GM19452 (cell line): Measurements from ENCODE around the gene ACER3.
"Not testable (repeated sequence)": the region's sequence is repeated elsewhere in the genome, so short reads cannot be mapped to it uniquely, and the experiment has no call there.

Source experiments
- ATAC-seq: cut with Tn5 transposase; IDR thresholded peaks from one replicate; pipeline ENCODE4 v1.9.1; 2021; ENCODE audit not compliant: unreplicated experiment

The ACER3 gene

DNA sequence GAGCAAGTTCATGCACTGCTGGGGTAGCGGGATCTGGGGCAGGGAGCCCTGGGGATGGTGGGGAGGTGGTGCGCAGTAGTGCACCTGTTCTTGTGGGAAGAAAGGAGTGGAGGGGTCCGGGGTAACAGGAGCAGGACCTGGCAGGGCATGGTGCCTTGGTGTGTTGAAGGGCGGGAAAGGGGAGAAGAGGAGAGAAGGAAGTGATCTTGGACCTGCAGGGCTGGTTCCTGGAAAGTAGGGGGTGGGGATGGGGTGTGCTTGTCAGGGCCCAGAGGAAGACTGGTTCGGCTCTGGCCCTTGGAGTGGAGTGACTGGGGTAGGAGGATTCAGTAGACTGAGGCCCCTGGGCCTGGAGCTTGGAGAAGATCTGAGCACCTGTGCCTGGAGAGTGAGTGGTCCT is 195.2 kb downstream of the ACER3 start:
- ATAC-seq, result no peak

DNA sequence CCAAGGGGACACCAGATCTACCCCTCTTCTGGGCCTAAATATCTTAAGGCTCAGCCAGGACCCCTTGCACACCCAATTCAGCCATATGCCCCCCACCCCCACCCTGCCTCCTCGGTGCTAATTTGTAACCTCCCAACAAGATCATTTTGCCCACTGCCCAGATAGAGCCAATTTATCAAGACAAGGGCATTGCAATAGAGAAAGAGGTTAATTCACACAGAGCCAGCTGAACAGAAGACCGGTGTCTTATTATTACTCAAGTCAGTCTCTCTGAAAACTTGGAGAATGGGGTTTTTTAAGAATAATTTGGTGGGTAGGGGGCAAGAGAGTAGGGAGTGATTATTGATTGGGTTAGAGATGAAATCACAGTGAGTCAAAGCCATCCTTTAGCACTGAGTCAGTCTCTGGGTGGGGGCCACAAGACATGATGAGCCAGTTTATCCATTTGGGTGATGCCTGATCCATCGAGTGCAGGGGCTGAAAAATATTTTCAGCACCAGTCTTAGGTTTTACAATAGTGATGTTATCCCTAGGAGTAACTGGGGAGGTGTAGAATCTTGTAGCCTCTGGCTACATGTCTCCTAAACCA is 196.2 kb downstream of the ACER3 start:
- ATAC-seq, result no peak

DNA sequence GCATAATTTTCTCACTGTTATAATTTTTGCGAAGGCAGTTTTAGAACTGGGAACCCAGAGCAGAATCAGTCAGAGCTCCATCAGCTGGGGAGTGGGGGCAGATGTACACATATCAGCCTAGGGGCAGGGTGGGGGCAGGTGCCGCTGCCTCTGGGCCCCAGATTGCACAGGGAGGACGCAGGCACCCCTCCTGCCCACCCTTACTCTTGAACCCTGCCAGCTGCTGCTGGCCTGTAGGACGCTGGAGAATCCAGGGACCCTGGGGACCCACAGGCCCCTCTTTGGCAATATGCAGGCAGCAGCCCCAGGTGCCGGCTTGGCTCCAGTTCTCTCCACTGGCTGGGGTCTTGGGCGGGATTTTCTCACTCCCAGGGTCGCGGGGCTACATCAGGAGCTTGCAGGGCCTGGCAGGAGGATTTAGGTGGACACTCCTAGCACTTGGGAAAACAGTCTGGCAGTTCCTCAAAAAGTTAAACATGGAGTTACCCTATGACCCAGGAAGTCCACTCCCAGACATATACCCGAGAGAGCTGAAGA is 197.3 kb downstream of the ACER3 start:
- ATAC-seq, result no peak

GRCh38 chr11:77058900-77059299 is 198.2 kb downstream of the ACER3 start:
- no peak for ATAC-seq

GRCh38 chr11:77059806-77060205 is 199.1 kb downstream of the ACER3 start:
- no peak for ATAC-seq

DNA sequence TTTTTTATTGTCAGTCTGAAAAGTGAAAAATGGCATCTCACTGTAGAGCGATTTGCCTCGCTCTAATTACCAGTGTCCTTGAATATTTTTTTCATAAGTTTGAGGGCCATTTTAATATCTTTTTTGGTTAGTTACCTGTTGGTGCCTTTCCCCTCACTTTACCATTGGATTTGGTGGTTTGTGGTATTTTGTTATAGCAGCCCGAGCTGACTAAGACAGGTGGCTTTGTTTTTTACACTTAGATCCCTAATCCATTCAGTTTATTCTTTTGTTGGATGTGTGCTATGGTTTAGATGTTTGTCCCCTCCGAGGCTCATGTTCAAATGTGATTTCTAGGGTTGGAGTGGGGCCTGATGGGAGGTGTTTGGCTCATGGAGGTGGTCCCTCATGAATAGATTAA is 199.5 kb downstream of the ACER3 start:
- no peak for ATAC-seq

DNA sequence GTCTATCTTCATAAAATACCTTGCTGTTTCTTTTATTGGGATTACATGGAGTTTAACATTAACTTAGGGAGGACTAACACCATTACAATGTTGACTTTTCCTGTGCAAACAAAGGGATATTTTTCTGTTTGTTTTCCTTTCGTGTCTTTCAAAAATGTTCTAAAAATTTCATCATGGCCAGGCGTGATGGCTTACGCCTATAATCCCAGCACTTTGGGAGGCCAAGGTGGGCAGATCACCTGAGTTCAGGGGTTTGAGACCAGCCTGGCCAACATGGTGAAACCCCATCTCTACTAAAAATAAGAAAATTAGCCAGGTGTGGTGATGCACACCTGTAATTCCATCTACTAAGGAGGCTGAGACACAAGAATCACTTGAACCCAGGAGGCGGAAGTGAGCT is 200.5 kb downstream of the ACER3 start:
- ATAC-seq, result not testable (repeated sequence)

DNA sequence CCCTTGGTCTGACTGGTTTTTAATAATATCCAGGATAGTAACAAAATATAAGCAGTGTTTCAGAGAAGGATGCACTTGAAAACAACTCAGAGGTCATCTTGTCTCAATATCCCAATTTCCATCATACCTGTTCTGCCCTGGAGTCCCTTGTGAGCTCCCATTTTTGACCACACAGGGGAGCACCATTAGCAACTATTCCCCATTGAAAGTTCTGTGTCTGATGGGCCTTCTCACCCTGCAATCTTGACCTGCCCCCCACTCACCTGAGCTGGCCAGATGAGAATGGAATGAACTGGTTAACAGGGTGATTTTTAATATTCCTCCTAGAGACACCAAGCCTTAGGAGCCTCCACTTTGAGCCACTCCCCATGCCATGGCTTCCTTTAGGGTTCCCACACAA is 202.2 kb downstream of the ACER3 start:
- no peak for ATAC-seq

- no peak for ATAC-seq
These were observed 202.7 kb downstream of the ACER3 start for GRCh38 chr11:77063407-77063806.

- ATAC-seq, result no peak
These were observed 203.1 kb downstream of the ACER3 start for GRCh38 chr11:77063861-77064260.

DNA sequence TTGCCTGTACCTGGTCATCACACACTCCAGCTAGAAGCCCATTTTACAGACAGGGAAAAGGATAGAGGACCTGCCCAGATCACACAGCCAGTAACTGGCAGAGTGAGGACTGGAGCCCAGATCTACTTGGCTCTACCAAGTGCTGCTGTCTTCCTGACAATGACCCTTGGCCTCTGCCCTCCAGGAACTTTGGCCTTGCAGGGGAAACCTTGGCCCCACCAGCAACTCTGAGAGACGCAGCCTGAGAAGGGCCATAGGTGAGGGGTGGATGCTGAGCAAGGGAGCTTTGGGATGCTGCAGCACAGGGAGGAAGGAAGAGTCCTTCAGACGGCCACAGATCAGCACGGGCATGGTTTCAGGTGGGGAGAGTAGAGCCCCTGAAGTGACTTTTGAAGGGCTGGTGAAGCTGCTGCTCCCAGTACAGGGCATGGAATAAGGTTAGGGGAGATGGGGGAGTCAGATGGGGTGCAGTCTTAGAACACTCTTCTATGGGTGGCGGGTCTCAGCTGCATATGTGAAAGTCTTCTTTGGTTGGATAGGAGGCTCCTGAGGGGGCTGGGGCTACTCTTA is 204.0 kb downstream of the ACER3 start:
- no peak for ATAC-seq

- no peak for ATAC-seq
These were observed 205.1 kb downstream of the ACER3 start for GRCh38 chr11:77065878-77066228.

GRCh38 chr11:77066229-77067042 is 205.7 kb downstream of the ACER3 start, which contains the start of gene CAPN5:
CAPN5 (plus strand) TSS chr11:77066971; CDS start chr11:77084887, 17,916 bp downstream.
- peak; percentile 92 for ATAC-seq

- no peak for ATAC-seq
These were observed 207.2 kb downstream of the ACER3 start for GRCh38 chr11:77067861-77068443.

GRCh38 chr11:77068457-77069335 is 208.0 kb downstream of the ACER3 start:
- ATAC-seq, result no peak

DNA sequence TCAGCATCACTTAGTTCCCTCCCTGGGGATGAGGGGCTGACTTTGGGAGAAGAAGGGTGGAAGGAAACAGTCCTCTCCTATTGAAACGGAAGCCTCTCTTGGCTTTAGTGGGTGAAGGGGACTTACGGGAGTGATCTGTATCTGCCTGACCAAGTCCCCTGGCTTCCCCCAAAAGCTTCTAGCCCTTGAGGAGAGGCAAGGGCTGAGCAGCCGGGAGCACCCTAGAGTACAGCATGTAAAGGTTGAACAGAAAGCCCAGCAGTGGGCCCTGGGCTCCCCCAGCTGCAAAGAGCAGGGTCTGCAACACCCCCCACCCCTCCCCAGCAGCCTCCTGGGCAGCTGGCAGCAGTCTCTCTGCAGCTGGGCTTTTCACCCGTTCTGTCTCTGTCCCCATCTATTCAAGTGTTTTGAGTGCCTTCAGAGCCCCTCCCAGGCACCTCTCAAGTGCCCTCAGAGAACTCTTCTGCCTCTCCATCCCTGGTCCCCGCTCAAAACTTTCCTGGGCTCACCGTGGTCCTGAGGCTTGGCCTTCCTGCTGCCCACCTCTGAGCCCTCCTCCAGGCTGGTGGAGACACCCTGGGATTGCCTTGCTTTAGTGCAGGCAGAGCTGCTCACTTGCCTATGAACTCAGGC is 208.7 kb downstream of the ACER3 start:
- ATAC-seq, result no peak

DNA sequence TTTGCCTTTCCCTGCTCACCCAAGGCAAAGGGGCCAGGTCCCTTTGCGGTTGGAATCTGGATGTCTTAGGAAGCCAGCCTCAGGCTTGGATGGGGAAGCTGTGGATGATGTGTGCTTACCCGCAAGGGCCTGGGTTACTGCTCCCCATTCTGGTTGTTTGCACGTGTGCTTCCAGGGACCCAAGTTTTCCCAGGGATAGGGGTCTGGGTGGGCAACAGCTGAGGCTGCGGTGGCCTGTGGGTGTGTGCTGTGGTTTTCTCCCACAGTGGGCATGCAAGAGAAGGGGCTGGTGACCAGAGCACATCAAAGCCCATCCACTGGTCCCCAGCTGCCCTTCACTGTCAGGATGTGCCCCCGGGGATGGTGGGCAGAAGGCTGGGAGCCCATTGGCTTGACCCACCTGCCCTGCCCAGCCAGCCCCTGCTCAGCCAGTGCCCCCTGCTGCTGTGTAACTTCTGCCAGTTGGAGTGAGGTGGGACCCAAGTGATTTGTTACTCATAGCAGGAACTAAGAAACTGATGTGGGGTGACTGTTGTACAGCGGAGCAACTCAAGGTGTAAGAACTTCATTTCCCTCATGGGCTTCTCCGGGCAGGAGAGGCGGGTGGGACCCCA is 209.4 kb downstream of the ACER3 start:
- ATAC-seq, result no peak

GRCh38 chr11:77071077-77071476 is 210.4 kb downstream of the ACER3 start:
- no peak for ATAC-seq

DNA sequence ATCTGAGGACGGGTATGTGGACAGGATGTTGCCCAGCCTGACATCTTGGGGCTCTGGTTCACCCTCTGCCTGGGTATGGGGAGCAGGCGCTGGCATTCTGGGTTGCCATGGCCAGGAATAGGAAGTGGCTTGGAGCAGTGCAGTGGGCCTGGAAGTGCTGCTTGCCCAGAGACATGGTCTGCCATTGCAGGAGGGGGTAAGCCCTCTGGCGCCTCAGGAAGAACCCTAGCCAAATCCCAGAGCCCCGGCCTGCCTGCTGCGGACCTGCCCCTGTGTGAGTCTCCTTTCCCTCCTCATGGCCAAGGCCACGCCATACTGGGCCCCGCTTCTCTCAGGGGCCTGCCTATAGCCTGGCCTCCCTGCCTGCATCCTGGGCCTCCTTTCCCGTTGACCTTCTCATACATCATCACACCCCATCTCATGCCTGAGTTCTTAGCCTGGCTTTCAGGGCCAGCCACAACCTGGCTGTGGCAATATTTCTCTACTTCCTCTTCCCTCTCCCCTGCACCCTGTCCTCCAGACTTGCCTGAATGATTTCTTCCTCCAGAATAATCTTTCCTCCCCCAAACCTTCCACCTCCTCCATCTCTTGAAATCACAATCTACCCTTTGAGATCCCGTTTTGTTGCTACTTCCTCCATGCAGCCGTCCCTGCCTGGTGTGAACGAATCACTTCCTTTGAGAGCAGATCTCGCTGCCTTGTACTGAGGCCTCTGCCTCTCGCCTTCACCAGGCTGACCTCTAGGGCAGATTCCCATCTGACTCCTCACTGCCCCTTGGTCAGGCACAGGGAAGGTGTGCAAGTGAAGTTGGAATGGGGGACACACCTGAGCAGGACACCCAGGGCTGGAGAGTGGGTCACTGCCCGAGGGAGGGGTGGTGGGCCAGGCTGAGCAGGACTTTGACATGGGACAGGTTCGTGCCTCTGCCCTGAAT is 211.2 kb downstream of the ACER3 start:
- no peak for ATAC-seq
